Neural cell (in vitro differentiated cells): ENCODE results near the gene INO80E. TPM values are rescaled to one million over a fixed set of nuclear protein-coding genes. Genes with fewer than 3 reads are reported as not detected.
A peak's percentile ranks its signal among the peaks of the same experiment; 100 is the strongest.

ENCODE experiments used
- H2AFZ ChIP-seq: fragments of 200-600, 300-800 bp; sonication (generic), shearing (Covaris generic); 2 replicates; pipeline ENCODE4 v1.6.0; 2014; ENCODE audit warnings: low read depth, mild to moderate bottlenecking, antibody characterized with exemption, low read length, moderate library complexity
- H3F3A ChIP-seq: fragments of 200-600 bp; shearing (Covaris generic); 2 replicates; pipeline ENCODE4 v1.6.1; 2016; ENCODE audit warnings: mild to moderate bottlenecking, moderate library complexity, mixed read lengths, antibody characterized with exemption, low read length; ENCODE audit not compliant: insufficient read depth, poor library complexity, severe bottlenecking
- H3K27ac ChIP-seq: fragments of 200-600, 300-800 bp; sonication (generic), shearing (Covaris generic); 2 replicates; pipeline ENCODE4 v1.5.1; 2014; ENCODE audit warnings: mild to moderate bottlenecking, low read length, moderate library complexity
- H3K27me3 ChIP-seq: fragments of 300-800, 200-600 bp; sonication (generic), shearing (Covaris generic); 2 replicates; pipeline ENCODE4 v1.6.0; 2014; ENCODE audit warnings: mild to moderate bottlenecking, low read depth, low read length, moderate library complexity; ENCODE audit not compliant: insufficient read depth
- H3K36me3 ChIP-seq: fragments of 300-800, 200-600 bp; sonication (generic), shearing (Covaris generic); 2 replicates; pipeline ENCODE4 v1.5.1; 2014; ENCODE audit warnings: mild to moderate bottlenecking, antibody characterized with exemption, low read length, moderate library complexity; ENCODE audit not compliant: insufficient read depth
- H3K4me2 ChIP-seq: fragments of 300-800, 200-600 bp; sonication (generic), shearing (Covaris generic); 2 replicates; pipeline ENCODE4 v1.6.0; 2014; ENCODE audit warnings: mild to moderate bottlenecking, low read length
- H3K4me3 ChIP-seq: fragments of 300-800, 200-600 bp; sonication (generic), shearing (Covaris generic); 2 replicates; pipeline ENCODE4 v1.5.1; 2014; ENCODE audit warnings: mild to moderate bottlenecking, low read length, moderate library complexity
- H3K79me2 ChIP-seq: fragments of 200-600 bp; shearing (Covaris generic); replicated peaks from 2 replicates; pipeline ENCODE4 v1.6.0; 2014; ENCODE audit warnings: mild to moderate bottlenecking, low read length, moderate library complexity; ENCODE audit not compliant: insufficient read depth
- H3K9ac ChIP-seq: fragments of 300-800, 200-600 bp; sonication (generic), shearing (Covaris generic); 2 replicates; pipeline ENCODE4 v1.6.1; 2016; ENCODE audit warnings: mild to moderate bottlenecking, low read length, mixed read lengths
- H3K9me2 ChIP-seq: fragments of 200-600 bp; shearing (Covaris generic); 2 replicates; pipeline ENCODE4 v1.6.1; 2016; ENCODE audit warnings: mild to moderate bottlenecking, low read length, mixed read lengths; ENCODE audit not compliant: insufficient read depth
- H3K9me3 ChIP-seq: fragments of 200-600, 300-800 bp; sonication (generic), shearing (Covaris generic); 2 replicates; pipeline ENCODE4 v1.6.1; 2016; ENCODE audit warnings: mild to moderate bottlenecking, mixed run types, low read length, moderate library complexity, mixed read lengths
- H4K20me1 ChIP-seq: fragments of 200-600 bp; shearing (Covaris generic); 2 replicates; pipeline ENCODE4 v1.6.1; 2016; ENCODE audit warnings: mild to moderate bottlenecking, mixed run types; ENCODE audit not compliant: insufficient read depth
- EP300 ChIP-seq: fragments of 450-650 bp; conservative IDR thresholded peaks from 2 replicates; pipeline ENCODE4 v1.6.1; 2014; ENCODE audit warnings: antibody characterized with exemption, mild to moderate bottlenecking, moderate library complexity; ENCODE audit not compliant: poor library complexity, severe bottlenecking
- EZH2 ChIP-seq: fragments of 200-600, 300-800 bp; shearing (Covaris generic), sonication (generic); IDR thresholded peaks from 2 replicates; pipeline ENCODE4 v1.6.1; 2014; ENCODE audit warnings: antibody characterized with exemption, low read length, borderline replicate concordance, mild to moderate bottlenecking; ENCODE audit not compliant: insufficient read depth, poor library complexity, severe bottlenecking
- MXI1 ChIP-seq: fragments of 450-650 bp; conservative IDR thresholded peaks from 2 replicates; pipeline ENCODE4 v1.6.1; 2014; ENCODE audit warnings: antibody characterized with exemption, mild to moderate bottlenecking; ENCODE audit not compliant: poor library complexity, severe bottlenecking
- POLR2AphosphoS5 ChIP-seq: IDR thresholded peaks from 2 replicates; pipeline ENCODE4 v1.6.1; 2012
- RAD21 ChIP-seq: fragments of 450-650 bp; conservative IDR thresholded peaks from 2 replicates; pipeline ENCODE4 v1.6.1; 2014; ENCODE audit warnings: antibody characterized with exemption, mild to moderate bottlenecking, moderate library complexity
- SMC3 ChIP-seq: fragments of 450-650 bp; conservative IDR thresholded peaks from 2 replicates; pipeline ENCODE4 v1.6.1; 2014; ENCODE audit warnings: antibody characterized with exemption, mild to moderate bottlenecking, moderate library complexity; ENCODE audit not compliant: poor library complexity
- TAF1 ChIP-seq: IDR thresholded peaks from 2 replicates; pipeline ENCODE4 v1.6.1; 2012; ENCODE audit warnings: low read depth
- polyA plus RNA-seq: library from polyadenylated mRNA; depleted of rRNA; stranded (reverse); fragments of >200 nt; gene quantifications from 2 replicates; pipeline ENCODE4 v1.2.3, GENCODE V29; 2014
- TF ChIP-seq, protein P1 (sequence below): fragments of 450-650 bp; IDR thresholded peaks from 2 replicates; pipeline ENCODE4 v1.5.1; 2014; ENCODE audit warnings: antibody characterized with exemption, mild to moderate bottlenecking, moderate library complexity; ENCODE audit not compliant: poor library complexity, severe bottlenecking
- TF ChIP-seq, protein P2 (sequence below): IDR thresholded peaks from 2 replicates; pipeline ENCODE4 v1.6.1; 2012; ENCODE audit warnings: borderline replicate concordance

INO80E gene
- polyA plus RNA-seq, 1 donor from 2014 or later: 130 TPM

DNA sequence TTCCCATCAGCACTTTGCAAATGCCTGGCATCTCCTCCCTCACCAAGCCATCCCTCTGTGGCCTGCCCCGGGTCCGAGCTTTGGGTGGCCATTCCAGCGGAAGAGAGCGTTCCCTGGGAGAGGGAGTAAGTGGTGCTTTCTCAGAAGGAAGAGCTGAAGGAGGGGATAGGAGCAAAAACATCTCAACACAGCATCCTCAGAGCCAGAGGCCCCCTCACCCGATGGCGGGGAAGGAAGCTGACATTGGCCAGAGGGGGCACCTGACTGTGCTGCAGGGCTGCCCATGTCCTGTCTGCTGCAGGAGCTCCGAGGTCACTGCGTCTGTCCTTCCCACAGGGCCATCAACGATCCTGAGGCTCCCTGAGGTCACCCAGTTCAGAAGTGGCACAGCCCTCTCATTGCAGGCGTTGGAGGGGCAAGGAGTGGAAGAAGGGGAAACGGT, 35.5 kb downstream of the INO80E start:
- peak overlapping the region; percentile 100 for H3K4me2 ChIP-seq
- peak overlapping the region; percentile 59 for H3K27ac ChIP-seq

DNA sequence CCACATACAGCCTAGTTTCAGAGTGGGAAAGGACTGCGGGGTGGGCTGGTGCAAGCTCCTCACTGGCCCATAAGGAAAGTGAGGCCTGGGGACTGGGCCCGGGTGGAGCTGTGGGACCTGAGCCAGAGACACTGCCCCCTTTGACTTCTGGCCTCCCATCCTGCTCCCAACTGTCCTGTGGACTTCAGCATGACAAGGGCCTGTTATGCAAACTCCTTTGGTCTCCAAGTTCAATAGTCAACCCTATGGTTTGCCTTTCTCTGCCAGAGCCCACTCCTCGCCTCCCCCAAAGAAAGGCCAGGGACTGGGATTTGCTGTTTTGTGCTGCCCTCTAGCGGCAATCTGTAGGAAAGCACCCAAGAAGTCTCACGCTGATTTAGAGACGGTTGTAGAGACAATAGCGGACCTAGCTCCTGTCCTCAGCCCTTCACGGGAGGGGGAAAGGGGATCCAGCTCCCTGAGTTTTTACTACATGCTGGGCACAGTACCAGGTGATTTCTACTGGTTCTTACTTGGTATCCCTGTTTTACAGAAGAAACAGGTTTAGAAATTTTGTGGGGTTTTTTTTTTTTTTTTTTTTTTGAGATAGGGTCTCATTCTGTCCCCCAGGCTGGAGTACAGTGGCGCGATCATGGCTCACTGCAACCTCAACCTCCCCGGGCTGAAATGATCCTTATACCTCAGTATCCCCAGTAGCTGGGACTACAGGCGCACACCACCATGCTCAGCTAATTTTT, 36.2 kb downstream of the INO80E start:
- peak overlapping the region; percentile 92 for H3K4me3 ChIP-seq
- no peaks in the 10 kb centered on the region for H3K36me3 ChIP-seq
- peak overlapping the region; percentile 92 for H3K9ac ChIP-seq
- H3K79me2 ChIP-seq: peaks cover 8% of the 10 kb centered on the region
- H4K20me1 ChIP-seq: no peaks in the 10 kb centered on the region
- no peaks in the 10 kb centered on the region for H3K9me2 ChIP-seq
- H3K27ac ChIP-seq: peak overlapping the region; percentile 59
- H3K27me3 ChIP-seq: no peaks in the 10 kb centered on the region
- H3K9me3 ChIP-seq: no peaks in the 10 kb centered on the region
- TF ChIP-seq, protein P1, sequence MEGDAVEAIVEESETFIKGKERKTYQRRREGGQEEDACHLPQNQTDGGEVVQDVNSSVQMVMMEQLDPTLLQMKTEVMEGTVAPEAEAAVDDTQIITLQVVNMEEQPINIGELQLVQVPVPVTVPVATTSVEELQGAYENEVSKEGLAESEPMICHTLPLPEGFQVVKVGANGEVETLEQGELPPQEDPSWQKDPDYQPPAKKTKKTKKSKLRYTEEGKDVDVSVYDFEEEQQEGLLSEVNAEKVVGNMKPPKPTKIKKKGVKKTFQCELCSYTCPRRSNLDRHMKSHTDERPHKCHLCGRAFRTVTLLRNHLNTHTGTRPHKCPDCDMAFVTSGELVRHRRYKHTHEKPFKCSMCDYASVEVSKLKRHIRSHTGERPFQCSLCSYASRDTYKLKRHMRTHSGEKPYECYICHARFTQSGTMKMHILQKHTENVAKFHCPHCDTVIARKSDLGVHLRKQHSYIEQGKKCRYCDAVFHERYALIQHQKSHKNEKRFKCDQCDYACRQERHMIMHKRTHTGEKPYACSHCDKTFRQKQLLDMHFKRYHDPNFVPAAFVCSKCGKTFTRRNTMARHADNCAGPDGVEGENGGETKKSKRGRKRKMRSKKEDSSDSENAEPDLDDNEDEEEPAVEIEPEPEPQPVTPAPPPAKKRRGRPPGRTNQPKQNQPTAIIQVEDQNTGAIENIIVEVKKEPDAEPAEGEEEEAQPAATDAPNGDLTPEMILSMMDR: peak; percentile 95
- TF ChIP-seq SMC3: peak; percentile 85
- TF ChIP-seq RAD21: peak; percentile 96
- peak; percentile 35 for TF ChIP-seq MXI1
- TF ChIP-seq, protein P2, sequence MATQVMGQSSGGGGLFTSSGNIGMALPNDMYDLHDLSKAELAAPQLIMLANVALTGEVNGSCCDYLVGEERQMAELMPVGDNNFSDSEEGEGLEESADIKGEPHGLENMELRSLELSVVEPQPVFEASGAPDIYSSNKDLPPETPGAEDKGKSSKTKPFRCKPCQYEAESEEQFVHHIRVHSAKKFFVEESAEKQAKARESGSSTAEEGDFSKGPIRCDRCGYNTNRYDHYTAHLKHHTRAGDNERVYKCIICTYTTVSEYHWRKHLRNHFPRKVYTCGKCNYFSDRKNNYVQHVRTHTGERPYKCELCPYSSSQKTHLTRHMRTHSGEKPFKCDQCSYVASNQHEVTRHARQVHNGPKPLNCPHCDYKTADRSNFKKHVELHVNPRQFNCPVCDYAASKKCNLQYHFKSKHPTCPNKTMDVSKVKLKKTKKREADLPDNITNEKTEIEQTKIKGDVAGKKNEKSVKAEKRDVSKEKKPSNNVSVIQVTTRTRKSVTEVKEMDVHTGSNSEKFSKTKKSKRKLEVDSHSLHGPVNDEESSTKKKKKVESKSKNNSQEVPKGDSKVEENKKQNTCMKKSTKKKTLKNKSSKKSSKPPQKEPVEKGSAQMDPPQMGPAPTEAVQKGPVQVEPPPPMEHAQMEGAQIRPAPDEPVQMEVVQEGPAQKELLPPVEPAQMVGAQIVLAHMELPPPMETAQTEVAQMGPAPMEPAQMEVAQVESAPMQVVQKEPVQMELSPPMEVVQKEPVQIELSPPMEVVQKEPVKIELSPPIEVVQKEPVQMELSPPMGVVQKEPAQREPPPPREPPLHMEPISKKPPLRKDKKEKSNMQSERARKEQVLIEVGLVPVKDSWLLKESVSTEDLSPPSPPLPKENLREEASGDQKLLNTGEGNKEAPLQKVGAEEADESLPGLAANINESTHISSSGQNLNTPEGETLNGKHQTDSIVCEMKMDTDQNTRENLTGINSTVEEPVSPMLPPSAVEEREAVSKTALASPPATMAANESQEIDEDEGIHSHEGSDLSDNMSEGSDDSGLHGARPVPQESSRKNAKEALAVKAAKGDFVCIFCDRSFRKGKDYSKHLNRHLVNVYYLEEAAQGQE: no peak
- peak overlapping the region; percentile 100 for H3K4me2 ChIP-seq
- H2AFZ ChIP-seq: no peak overlapping the region
- no peaks in the 10 kb centered on the region for H3F3A ChIP-seq

More for the DNA sequence above, 35.5 kb downstream of the INO80E start:
- H3K27me3 ChIP-seq: no peaks in the 10 kb centered on the region
- no peaks in the 10 kb centered on the region for H3K9me2 ChIP-seq
- H3F3A ChIP-seq: no peaks in the 10 kb centered on the region
- H3K9ac ChIP-seq: peak overlapping the region; percentile 92
- no peaks in the 10 kb centered on the region for H4K20me1 ChIP-seq
- H3K36me3 ChIP-seq: no peaks in the 10 kb centered on the region
- H2AFZ ChIP-seq: peak overlapping the region; percentile 88
- TF ChIP-seq, protein P1: no peak
- TF ChIP-seq MXI1: no peak
- TF ChIP-seq POLR2AphosphoS5: no peak
- TF ChIP-seq SMC3: no peak
- TF ChIP-seq, protein P2: no peak
- no peak for TF ChIP-seq EZH2
- no peak for TF ChIP-seq EP300
- TF ChIP-seq TAF1: no peak
- TF ChIP-seq RAD21: no peak
- H3K4me3 ChIP-seq: peak overlapping the region; percentile 92
- H3K9me3 ChIP-seq: no peaks in the 10 kb centered on the region
- peaks cover 8% of the 10 kb centered on the region for H3K79me2 ChIP-seq
